Chondrocyte (in vitro differentiated cells): ENCODE measurements around the gene CHST2. TPM values are rescaled to one million over a fixed set of nuclear protein-coding genes. Genes with fewer than 3 reads are reported as not detected.
"Not testable (repeated sequence)": the region's sequence is repeated elsewhere in the genome, so short reads cannot be mapped to it uniquely, and the experiment has no call there.

Source experiments
- DNase-seq: peaks from one replicate; pipeline ENCODE4 v3.0.0; 2021; ENCODE audit warnings: mixed read lengths, low spot score
- H3K27ac Mint-ChIP-seq: one replicate; pipeline ENCODE4 v1.8.0; 2021; ENCODE audit warnings: mild to moderate bottlenecking, moderate library complexity, mixed read lengths; ENCODE audit not compliant: unreplicated experiment
- H3K27me3 Mint-ChIP-seq: 2 replicates; pipeline ENCODE4 v1.8.0; 2021; ENCODE audit warnings: low read depth, mixed read lengths
- H3K36me3 Mint-ChIP-seq: 2 replicates; pipeline ENCODE4 v1.8.0; 2021; ENCODE audit warnings: low read depth, mixed read lengths
- H3K4me1 Mint-ChIP-seq: 2 replicates; pipeline ENCODE4 v1.8.0; 2021; ENCODE audit warnings: low read depth, mild to moderate bottlenecking, mixed read lengths
- H3K4me3 Mint-ChIP-seq: one replicate; pipeline ENCODE4 v1.8.0; 2021; ENCODE audit warnings: mild to moderate bottlenecking, moderate library complexity, mixed read lengths; ENCODE audit not compliant: unreplicated experiment
- H3K9me3 Mint-ChIP-seq: 2 replicates; pipeline ENCODE4 v1.8.0; 2021; ENCODE audit warnings: low read depth, mixed read lengths
- CTCF ChIP-seq: fragments of 200-600 bp; sonication (generic); IDR thresholded peaks from 2 replicates; pipeline ENCODE4 v1.5.0; 2021; ENCODE audit warnings: antibody characterized with exemption, mild to moderate bottlenecking, moderate library complexity
- long read RNA-seq: library from polyadenylated mRNA; stranded (forward); transcript quantifications from one replicate; pipeline ENCODE4 v2.0.0, GENCODE V29; 2021
- total RNA-seq: library from RNA; stranded (reverse); gene quantifications from 3 replicates; pipeline ENCODE4 v1.2.1, GENCODE V29; 2021

Gene CHST2, protein sequence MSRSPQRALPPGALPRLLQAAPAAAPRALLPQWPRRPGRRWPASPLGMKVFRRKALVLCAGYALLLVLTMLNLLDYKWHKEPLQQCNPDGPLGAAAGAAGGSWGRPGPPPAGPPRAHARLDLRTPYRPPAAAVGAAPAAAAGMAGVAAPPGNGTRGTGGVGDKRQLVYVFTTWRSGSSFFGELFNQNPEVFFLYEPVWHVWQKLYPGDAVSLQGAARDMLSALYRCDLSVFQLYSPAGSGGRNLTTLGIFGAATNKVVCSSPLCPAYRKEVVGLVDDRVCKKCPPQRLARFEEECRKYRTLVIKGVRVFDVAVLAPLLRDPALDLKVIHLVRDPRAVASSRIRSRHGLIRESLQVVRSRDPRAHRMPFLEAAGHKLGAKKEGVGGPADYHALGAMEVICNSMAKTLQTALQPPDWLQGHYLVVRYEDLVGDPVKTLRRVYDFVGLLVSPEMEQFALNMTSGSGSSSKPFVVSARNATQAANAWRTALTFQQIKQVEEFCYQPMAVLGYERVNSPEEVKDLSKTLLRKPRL
- total RNA-seq = 8.7 to 23.1 TPM (median 23.1 TPM) in 3 replicates
- long read RNA-seq, full-length matches to known transcripts = 32 of 46 reads
- long read RNA-seq, partial matches to known transcripts = 10 of 46 reads
- long read RNA-seq, other reads (novel, unspliced or antisense) = 4 of 46 reads

DNA sequence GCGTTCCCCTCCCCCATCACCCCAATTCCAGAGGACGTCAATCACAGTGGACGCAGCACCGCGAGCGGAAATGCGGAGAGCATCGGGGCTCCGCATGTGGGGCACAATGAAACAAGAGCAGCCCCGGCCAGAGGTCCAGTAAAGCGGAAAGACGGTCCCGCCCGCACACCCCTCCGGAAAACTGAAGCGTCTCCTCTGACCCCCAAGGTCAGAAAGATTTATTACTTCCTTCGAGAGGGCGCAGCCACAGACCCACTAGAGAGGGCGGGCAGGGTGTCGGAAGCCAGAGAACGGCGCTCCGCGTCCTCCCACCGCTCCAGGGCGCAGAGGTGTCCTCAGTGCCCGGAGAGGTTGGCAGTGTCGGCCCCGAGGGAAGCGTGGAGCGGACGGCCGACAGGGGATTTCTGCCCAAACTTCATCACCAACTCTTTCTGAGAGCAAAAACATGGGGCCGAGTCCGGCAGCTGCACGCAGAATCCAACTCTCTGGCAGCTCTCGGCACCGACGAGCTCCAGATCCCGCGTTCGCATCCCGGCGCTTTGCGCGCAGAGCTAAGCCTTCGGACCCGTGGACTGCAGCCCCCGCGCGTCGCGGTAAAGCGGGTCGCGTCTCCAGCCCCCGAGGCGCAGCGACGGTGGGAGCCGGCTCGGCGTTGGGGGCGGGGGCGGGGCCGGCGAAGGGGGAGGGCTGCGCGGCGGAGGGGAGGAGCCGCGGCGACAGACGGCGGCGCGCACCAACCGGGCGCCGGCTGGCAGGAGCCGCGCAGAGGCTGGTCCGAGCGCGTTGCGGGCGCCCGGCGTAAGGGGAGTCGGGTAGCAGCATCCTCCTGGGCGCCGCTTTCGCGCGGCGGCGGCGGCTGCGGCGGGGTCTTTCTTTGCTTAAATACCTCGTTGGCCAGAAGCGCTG, at the start of gene CHST2:
CHST2 (plus strand) TSS at position 763 of the 906 bp plus-strand sequence. CDS start 1,046 bp downstream, outside the sequence.
- no peak for DNase-seq
- Mint-ChIP-seq H3K27ac (peak within 1 kb of the TSS; percentile 74), H3K4me3 (peak within 1 kb of the TSS; percentile 87), H3K4me1 (peaks cover 15% of the 10 kb centered on the region), H3K27me3 (peaks cover 3% of the 10 kb centered on the region), H3K9me3 (no peaks in the 10 kb centered on the region), H3K36me3 (peaks cover 1% of the 10 kb centered on the region)
- peak; percentile 28 for TF ChIP-seq CTCF

DNA sequence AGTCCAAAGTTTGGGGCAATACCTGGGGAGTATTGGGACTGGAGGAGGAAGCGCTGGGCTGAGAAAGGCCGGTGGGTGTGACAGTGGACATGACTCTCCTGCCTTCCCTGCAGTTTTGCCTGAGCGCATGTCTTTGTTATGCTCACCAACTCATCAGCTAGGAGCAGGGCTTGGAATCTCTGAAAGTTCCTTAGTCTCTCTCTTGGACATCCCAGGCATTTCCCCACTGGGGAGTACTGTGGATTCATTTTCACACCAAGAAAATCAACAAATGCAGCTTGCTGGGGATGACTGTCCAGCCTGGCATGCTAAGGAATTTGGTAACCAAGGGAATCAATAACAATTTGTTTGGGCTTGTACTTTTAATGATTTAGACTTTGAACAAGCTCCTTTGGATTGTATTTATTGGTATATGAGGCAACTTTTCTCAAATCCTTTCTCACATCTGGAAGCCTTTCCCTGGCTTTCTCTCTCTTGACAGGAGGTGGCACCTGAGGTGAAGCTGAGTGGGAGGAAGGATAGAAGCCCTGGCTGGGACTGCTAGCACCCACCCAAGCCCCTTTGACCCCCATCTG, 48.5 kb upstream of the CHST2 start:
- DNase-seq = no peak
- Mint-ChIP-seq H3K36me3 (no peaks in the 10 kb centered on the region), H3K27ac (peak overlapping the region; percentile 84)

DNA sequence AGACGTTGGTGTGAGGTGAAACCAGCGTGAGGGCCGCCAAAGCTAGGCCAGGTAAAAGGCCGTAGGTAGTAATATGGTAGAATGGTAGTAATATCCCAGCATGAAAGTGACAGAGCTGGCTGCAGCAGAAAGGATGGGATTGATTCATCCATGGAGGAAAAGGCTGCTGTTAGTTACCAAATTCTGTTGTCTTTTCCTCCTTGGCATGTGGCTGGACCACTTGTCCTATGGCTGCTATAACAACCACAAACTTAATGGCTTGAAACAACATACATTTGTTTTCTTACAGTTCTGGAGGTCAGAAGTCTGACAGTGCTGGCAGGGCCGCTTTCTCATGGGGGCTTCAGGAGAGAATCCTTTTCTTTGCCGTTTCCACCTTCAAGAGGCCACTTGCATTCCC, 47.8 kb upstream of the CHST2 start:
- peaks cover 30% of the 10 kb centered on the region for H3K4me1 Mint-ChIP-seq
- no peaks in the 10 kb centered on the region for H3K9me3 Mint-ChIP-seq
- no peak overlapping the region for H3K4me3 Mint-ChIP-seq
- H3K27me3 Mint-ChIP-seq = no peaks in the 10 kb centered on the region
- peak overlapping the region; percentile 84 for H3K27ac Mint-ChIP-seq
- no peak for TF ChIP-seq CTCF
- DNase-seq = no peak
- H3K36me3 Mint-ChIP-seq = no peaks in the 10 kb centered on the region

More for the DNA sequence above, 48.5 kb upstream of the CHST2 start:
- TF ChIP-seq CTCF = peak; percentile 62
- H3K4me1 Mint-ChIP-seq = peaks cover 30% of the 10 kb centered on the region
- no peaks in the 10 kb centered on the region for H3K27me3 Mint-ChIP-seq
- no peaks in the 10 kb centered on the region for H3K9me3 Mint-ChIP-seq
- H3K4me3 Mint-ChIP-seq = no peak overlapping the region

DNA sequence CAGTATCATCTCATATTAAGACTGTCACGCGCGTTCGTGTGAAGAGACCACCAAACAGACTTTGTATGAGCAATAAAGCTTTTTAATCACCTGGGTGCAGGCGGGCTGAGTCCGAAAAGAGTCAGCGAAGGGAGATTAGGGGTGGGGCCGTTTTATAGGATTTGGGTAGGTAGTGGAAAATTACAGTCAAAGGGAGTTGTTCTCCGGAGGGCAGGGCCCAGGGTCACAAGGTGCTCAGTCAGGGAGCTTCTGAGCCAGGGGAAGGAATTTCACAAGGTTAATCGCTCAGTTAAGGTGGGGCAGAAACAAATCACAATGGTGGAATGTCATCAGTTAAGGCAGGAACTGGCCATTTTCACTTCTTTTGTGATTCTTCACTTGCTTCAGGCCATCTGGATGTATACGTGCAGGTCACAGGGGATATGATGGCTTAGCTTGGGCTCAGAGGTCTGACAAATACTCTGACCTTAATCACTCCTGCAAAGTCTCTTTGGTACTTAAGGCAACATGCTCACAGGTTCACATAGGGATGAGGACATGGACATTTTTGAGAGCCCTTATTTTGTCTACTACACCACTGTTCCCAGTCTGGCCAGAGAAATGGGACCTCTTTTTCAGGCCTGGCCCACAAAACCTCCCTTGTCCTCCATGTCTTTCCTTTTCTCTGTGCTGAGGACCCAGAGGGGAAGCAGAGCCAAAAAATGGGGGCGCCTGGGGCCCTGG, 47.1 kb upstream of the CHST2 start:
- H3K36me3 Mint-ChIP-seq, H3K9me3 Mint-ChIP-seq, H3K4me3 Mint-ChIP-seq, DNase-seq, H3K27me3 Mint-ChIP-seq, H3K27ac Mint-ChIP-seq: not testable (repeated sequence)
- H3K4me1 Mint-ChIP-seq = peaks cover 23% of the 10 kb centered on the region

- H3K27me3 Mint-ChIP-seq, H3K9me3 Mint-ChIP-seq, DNase-seq, H3K4me3 Mint-ChIP-seq, H3K27ac Mint-ChIP-seq, H3K36me3 Mint-ChIP-seq: not testable (repeated sequence)
- H3K4me1 Mint-ChIP-seq = peaks cover 23% of the 10 kb centered on the region
Observed at GRCh38 chr3:143073541-143073940, 46.0 kb upstream of the CHST2 start.

DNA sequence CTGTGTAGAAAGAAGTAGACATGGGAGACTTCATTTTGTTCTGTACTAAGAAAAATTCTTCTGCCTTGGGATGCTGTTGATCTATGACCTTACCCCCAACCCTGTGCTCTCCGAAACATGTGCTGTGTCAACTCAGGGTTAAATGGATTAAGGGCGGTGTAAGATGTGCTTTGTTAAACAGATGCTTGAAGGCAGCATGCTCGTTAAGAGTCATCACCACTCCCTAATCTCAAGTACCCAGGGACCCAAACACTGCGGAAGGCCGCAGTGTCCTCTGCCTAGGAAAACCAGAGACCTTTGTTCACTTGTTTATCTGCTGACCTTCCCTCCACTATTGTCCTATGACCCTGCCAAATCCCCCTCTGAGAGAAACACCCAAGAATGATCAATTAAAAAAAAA, 45.6 kb upstream of the CHST2 start:
- H3K27ac Mint-ChIP-seq, DNase-seq, H3K36me3 Mint-ChIP-seq: not testable (repeated sequence)

More for the DNA sequence above, 45.6 kb upstream of the CHST2 start:
- peaks cover 24% of the 10 kb centered on the region for H3K4me1 Mint-ChIP-seq
- not testable (repeated sequence) for H3K9me3 Mint-ChIP-seq, H3K4me3 Mint-ChIP-seq, H3K27me3 Mint-ChIP-seq
